ENCODE measurements around the gene NDFIP2.

NDFIP2 gene

DNA sequence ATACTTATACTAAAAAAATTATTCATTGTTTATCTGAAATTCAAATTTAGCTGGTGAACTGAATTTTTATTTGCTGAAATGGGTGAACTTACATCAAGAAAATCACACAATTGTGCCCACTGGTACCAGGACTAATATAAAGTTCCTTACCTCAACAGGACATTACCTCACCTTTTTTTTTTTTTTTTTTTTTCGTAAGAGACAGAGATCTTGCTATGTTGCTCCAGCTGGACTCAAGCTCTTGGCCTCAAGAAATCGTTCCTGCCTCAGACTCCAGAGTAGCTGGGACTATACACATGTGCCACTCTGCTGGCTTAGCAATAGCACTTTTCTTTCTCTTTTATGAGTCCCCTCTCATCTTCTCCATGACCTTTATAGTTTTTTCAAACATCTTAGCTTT is 22.5 kb upstream of the NDFIP2 start:
- no peak for DNase-seq (ENCODE audit: low read depth)

DNA sequence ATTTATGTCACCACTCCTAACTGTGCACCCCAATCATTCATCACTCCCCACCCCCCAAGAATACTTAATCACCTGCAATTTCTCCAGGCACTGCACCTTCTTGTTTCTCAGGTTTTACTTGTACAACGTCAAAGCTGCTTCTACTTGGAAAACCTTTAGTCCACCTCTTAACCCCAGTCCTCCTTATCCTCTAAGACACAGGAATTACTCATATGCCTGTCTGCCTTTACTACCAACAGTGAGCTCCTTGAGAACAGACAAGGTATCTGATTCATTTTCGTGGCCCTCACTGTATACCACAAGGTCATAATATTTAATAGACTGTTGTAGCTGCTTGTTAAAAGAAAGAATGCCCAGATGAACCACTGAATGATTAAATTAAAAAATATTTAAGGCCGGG is 21.0 kb upstream of the NDFIP2 start:
- DNase-seq (ENCODE audit: low read depth): no peak

DNA sequence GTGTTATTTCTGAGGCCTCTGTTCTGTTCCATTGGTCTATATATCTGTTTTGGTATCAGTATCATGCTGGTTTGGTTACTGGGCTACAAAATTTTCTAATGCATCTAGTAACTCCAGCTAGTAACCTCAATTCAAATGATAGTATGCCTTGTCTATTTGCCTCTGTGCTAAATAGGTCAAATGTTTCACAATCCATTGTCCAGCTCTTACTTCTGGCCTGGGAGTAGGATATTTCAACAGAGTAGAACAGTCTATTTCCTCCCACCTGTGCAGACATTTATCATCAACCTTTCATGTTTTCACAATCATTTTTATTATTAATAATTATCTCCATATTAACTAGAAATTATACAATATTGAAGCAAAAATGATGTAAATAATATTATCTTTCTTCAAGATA is 18.1 kb upstream of the NDFIP2 start:
- DNase-seq (ENCODE audit: low read depth): no peak

DNA sequence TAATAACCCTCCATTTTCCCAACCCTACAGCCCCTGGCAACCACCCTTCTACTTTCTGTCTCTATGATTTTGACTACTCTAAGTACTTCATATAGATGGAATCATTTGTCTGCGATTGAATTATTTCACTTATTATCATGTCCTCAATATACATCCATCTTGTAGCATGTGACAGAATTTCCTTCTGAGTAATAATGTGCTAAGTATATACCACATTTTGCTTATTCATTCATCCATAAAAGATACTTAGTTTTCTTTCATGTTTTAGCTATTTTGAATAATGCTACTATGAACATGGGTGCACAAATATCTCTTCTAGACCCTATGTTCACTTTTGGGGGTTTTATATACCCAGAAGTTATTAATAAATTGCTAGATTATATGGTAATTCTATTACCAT is 17.4 kb upstream of the NDFIP2 start:
- DNase-seq (ENCODE audit: low read depth): no peak

DNA sequence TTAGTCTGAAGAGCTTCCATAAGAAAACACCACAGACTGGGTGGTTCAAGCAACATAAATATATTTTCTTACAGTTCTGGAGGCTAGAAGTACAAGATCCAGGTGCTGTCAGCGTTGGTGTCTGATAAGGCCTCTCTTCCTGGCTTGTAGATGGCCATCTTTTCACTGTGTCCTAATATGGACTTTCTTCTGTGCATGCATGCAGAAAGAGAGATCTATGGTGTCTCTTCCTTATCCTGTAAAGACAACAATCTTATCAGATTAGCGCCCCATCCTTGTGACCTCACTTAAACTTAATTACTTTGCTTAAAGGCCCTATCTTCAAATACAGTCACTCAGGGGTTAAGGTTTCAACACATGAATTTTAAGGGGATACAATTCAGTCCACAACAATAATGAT is 14.1 kb upstream of the NDFIP2 start:
- no peak for DNase-seq (ENCODE audit: low read depth)

DNA sequence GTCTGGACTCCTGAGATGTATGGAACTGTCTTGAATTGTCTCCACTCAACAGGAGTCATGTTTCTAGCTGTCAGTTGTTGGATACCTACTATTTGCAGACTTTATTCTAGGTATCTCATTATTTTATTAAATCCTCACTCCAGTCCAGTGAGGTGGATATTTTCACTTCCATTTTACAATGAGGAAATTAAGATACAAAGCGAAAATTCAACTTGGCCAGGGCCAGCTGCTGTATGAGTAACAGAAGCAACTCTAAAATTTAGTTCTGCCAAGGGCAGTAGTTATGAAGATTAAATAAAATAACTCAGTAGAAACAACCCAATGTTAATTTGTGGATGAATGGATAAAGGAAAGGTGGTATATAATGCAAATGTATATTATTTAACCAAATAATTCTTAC is 12.6 kb upstream of the NDFIP2 start:
- no peak for DNase-seq (ENCODE audit: low read depth)

DNA sequence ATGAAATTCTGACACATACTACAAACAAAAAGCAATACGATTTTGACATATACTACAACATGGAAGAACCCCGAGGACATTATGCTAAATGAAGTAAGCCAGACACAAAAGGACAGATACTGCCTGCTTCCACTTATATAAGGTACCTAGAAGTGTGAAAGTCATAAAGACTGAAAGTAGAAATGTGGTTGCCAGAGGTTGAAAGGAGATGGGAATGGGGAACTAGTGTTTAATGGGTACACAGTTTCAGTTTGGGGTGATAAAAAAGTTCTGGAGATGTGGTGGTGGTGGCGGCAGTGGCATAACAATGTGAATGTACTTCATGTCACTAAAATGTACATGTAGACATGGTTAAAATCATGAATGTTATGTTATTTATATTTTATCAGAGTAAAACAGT is 12.1 kb upstream of the NDFIP2 start:
- no peak for DNase-seq (ENCODE audit: low read depth)

DNA sequence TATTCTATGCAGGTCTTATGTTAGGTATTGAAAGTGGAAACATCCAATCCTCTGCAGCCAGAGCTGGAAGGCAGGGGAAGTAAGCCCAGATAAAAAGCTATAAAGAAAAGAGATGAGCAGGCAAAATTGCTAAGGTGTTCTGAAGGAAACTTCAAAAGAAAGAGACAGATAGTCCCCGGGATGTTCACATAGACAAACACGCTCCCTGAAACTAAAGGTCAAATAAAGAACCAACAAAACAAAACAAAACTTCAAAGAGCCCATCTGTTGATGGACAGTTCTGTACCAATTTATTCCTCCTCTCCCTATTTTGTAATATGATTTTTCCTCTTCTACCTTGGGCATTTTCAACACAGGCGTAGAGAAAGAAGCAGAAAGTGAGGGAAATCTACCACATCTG is 11.3 kb upstream of the NDFIP2 start:
- DNase-seq (ENCODE audit: low read depth): no peak

DNA sequence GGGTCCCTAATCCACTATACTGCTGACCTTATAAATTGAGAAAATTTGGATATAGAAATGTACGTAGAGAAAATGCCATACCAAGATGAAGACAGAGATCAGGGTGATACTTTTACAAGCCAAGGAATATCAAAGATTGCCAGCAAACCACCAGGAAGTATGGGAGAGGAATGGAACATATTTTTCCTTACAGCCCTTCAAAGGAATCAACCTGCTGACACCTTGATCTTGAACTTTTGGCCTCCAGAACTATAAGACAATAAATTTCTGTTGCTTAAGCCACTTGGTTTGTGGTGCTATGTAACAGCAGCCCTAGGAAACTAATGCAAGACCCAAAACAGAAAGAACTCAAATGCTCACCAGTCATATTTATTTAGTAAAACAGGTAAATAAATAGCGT is 10.3 kb upstream of the NDFIP2 start:
- DNase-seq (ENCODE audit: low read depth): no peak

DNA sequence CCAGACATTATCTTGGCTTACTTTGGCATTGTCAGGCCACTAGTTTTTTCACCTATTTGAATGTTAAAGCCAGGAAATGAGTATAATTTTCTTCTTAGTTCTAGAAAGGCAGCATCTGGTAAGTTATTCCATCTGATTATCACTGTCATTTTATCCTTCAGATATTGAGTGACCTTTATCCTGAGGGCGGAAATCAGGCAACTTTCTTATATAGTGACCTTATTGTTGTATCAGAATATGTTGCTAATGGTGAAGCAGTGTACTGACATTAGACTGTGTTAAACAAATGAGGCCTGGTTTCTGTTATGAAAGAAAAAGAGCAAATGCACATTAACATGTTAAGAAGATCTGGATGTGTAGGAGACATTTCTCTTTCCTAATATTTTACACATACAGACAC is 5.4 kb upstream of the NDFIP2 start:
- no peak for DNase-seq (ENCODE audit: low read depth)

DNA sequence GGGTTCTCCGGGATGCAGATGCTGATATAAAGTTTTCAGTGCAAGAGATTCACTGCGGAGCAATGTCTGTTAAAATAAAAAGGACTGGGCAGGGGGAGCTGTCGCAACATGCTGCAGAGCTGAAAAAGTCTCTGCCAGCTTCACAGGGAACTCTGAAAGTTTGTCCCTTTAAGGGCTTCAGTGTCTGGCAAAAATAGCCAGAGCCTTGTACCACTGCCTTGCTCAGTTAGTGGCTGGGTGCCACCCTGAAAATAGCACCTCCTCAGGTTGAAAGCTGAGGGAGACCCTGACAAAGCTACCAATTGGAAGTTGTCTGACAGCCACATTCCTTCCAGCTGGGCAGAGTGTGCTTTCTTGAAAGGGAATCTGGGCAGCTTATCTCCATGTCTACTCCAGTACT is 3.0 kb upstream of the NDFIP2 start:
- no peak for DNase-seq (ENCODE audit: low read depth)

DNA sequence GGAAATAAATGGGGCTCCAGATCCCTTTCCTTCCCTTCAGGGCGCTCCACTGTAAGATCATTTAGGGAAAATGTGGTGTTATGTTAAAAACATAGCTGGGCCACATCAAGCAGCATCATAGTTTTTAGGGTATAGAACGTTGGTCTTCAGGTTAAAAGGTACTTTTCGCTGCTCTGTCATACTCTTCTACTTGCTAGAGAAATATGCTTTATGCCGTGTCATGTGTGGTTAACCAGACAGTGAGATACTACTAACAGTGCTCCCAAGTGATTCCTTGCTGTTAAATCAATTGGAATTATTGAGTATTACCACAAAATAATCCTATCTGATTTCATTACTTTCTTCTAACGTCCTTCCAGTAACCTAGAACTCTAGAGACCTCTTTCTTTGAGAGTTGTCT is 1.1 kb upstream of the NDFIP2 start:
- DNase-seq (ENCODE audit: low read depth): no peak

DNA sequence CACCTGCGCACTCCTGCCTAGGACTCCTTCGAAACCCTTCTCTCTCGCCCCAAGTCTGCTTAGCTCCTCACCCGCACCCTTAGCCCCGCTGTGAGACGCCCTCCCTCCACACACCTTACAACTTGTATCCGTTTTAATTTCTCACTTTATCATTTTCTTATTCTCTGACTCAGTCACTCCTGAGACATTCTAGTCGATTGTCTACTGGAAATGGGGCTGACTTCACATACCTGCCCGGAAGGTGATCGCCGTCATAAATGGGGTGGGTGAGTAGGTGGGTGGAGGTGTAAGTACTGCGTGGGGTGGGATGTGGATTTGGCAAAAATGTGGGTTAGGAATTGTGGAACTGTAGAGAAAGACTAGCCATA is 714 bp downstream of the NDFIP2 start:
- peak; percentile 66 for DNase-seq (ENCODE audit: low read depth)

DNA sequence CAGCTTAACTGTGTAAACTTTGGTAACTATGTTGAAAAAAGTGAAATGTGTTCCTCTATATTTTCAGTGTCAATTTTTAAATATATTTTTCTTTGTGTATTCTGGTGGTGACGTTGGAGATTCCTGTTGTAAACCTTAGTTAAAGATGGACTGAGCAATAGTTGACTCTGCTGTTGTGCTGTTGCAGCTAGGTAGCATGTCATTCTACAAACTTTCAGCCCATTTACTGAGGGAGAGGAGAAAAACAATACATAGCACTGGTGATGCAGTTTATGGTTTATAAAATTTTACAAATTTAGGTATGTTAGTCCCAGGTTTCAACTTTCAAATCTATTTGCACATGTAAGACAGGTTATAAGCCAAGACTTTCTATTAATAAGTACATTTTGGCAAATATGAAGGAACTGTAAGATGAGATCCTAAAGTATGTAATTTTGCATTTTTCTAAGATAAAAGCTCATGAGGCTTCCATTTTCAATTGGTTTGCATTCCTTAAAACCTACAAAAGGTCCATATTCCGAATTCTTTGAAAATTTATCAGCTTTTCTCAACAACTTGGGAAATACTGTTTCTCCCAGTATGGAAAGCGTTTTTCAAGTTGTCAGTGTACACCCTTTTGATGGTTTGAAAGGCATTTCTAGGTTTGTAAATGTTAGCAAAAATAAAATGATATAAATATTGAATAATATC is 1.5 kb downstream of the NDFIP2 start:
- no peak for DNase-seq (ENCODE audit: low read depth)

DNA sequence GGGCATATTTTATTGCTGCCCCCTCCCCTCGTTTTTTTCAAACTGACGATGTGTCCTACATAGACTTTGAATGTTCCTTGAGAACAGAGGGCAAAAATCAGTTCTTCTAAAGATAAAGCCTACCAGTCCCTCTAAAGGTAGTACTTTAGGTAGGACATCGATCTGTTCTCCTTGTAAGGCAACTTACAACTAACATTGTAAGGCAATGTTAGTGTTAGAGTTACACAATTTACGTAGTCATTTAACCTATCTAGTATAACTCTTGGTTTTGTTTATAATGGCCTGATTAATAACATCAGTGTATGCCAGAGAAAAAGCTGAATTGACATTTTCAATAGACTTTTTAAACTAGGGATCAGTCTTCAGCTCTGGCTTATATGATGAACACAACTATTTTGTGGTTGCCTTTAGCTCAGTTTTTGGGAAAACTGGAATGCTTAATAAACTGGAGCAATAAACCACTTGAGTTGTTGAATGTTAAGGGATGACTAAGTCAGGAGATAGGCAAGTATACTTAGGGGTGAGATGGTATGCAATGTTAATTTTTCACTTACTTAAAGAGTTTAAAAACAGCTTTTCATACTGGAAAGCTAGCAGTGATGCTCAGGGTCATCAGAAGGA is 2.2 kb downstream of the NDFIP2 start:
- DNase-seq (ENCODE audit: low read depth): no peak

DNA sequence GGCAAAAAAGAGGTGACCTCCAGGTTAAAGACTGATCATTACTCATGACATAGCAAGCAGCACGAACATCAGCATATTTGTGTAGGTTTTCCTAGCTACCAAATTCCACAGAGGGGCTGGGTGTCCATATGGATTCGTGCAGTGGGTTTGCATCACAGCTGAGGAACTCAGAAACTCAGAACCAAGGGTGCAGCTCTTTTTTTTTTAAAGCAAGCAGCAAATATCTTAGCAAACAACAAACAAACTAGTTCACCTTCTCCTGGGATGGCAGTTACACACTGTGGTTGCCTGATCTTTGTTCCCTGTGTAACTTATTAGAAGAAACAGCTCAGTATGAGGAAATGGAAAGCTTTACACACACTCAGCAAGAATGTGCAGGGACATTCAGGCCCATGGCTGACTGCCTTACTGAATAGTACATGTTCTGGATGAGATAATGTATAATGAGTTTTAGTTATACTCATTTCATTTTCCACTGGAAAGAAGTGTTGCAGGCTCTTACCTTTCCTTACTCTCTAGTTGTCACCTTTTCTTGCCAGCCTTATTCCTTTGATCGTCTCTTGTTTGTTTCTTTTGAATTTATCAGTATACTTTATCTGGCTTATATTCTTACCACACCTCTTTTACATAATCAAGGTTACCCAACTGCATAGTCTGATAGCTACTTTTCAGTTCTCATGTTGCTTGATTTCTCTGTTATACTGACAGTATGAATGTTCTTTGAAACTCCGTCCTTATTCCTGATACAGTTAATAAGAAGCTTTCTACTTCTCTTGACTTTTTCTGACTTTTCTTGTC is 4.3 kb downstream of the NDFIP2 start:
- no peak for DNase-seq (ENCODE audit: low read depth)

DNA sequence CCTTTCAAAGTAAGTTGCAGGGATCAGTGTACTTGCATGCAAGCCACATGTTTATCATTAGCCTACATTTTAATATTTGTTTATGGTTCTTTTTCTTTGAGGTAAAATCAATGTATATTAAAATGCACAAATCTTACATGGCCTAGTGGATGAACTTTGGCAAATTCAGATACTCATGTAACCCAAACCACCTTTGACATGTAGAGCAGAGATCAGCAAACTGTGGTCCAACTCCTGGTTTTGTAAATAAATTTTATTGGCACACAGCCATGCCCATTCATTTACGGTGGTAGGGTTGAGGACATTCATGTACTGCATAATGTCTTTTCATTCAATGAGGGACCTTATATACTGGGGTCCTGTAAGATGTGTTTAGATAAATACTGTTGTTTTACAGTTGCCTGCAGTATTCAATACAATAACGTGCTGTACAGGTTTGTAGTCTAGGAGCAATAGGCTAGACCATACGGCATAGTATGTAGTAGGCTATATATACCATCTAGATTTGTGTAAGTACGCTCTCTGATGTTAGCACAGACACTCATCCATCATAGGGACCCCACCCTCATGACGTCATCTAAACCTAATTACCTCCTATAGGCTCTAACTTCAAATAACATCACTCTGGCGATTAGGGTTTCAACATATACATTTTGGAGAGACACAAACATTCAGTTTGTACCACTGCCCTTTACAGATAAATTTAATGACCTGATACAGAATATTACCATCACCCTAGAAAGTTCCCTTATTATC is 5.7 kb downstream of the NDFIP2 start:
- no peak for DNase-seq (ENCODE audit: low read depth)

DNA sequence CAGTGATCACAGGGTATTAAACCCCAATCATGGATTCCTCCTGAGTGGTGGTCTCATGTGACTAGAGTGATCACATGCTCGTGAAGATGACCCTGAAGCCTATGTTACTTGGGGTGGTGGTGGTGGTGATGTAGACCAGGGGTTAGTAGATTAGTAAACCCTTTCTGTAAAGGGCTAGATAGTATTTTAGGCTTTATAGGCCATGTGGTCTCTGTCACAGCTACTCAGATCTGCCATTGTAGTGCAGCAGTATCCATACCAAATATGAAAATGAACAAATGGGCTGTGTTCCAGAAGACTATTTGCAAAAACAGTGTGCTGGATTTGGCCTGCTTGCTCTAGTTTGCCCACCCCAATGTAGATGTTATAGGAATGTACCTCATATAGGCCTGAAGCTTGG is 9.4 kb downstream of the NDFIP2 start:
- DNase-seq (ENCODE audit: low read depth): no peak

DNA sequence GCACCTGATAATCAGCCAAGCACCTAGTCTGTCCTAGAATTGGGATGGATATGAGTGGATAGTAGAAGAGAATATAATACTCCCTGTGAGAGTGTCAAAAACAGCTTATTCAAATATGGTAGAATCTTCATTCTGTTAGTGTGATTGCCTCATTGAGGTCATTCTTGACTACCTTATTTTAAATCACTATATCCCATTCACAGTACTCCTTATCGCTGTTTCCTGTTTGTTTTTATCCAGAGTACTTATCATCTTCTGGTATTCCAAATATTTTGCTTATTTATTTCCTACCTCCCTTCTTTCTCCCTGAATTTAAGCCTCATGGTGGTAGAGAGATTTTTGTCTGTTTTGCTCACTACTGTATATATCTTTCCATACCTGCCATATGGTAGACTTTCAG is 9.9 kb downstream of the NDFIP2 start:
- no peak for DNase-seq (ENCODE audit: low read depth)

DNA sequence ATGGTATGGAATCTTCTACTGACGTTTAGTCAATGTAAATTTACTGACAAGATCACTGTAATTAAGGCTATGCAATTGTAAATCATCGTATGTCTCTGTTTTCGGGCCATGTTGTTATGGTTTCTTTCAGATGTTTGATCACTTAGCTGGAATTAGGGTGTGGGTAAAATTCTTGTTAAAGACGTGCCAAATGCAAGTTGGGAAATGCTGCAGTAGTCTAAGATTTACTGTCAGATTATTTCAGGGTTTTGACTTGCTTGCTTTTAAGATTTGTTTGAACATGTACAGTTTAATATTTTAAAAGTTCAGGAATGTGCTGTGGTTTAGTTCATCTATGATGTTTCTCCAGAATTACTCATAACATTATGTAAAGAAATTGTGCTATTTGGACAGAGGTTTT is 10.8 kb downstream of the NDFIP2 start:
- no peak for DNase-seq (ENCODE audit: low read depth)

DNA sequence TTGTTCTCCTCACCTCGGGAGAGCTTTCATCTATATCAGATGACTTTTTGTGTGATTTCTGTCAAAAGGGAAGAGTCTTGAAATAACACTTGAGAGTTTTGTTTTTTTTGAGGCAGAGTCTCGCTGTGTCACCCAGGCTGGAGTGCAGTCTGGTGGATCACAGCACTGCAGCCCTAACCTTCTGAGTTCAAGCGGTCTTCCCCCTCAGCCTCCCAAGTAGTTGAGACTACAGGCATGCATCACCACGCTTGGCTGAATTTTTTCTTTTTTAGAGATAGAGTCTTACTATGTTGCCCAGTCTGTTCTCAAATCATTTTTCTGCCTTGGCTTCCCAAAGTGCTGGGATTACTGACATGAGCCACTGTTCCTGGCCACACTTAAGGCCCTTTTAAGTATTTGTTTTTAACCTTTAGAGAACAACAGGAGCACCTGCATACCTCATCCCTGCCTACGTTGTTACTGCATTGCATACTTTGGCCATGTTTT is 11.4 kb downstream of the NDFIP2 start:
- DNase-seq (ENCODE audit: low read depth): no peak

DNA sequence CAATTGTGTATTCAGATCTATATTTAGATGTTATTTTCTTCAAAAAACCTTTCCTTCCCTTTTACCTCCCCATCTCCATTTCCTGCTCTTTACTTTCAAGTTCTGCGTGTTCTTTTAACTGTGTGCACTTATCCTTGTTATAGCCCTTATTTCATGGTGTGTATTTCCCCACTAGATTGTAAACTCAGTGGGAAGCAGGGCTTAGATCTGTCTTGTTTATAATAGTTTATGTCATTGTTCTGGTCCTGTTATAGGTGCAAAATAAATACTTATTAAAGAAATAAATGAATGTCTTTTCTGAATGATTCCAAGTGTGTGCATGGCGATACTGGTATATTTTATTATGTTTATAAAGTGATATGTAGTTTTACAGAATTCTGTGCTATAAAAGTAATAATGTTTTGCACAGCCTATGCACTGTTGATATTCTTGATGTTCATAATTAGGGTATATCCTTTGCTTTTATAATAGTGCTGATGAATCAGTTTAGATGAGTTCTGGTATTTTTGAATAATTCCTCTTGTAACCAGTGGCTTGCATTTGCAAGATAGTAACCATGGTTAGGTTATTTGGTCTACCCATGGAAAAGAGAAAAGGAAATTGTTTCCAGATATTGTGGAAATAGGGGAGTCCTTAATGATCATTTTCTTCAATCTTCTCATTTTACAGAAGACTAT is 12.1 kb downstream of the NDFIP2 start:
- no peak for DNase-seq (ENCODE audit: low read depth)
